Esophagus squamous epithelium (tissue), 5 donors: ENCODE results near the gene DRG2. TPM values are rescaled to one million over a fixed set of nuclear protein-coding genes. Genes with fewer than 3 reads are reported as not detected.

Source experiments
- DNase-seq: peaks from one replicate; lab custom pipeline; 2025; lab: John Stamatoyannopoulos, UW
- H3K27ac ChIP-seq, 4 donors: fragments of 200-600 bp; sonication (generic); one replicate each; pipeline ENCODE4 v1.5.1; 2016 to 2019; ENCODE audit warnings: mild to moderate bottlenecking in 1 of 4
- H3K27me3 ChIP-seq, 4 donors: fragments of 200-600 bp; sonication (generic); 1 replicate in 3 of 4; 2 replicates in 1 of 4; pipeline versions ENCODE4 v1.5.1 to v1.6.0; 2017 to 2021; ENCODE audit warnings: antibody characterized with exemption in 1 of 4
- H3K36me3 ChIP-seq, 3 donors: fragments of 200-600 bp; sonication (generic); one replicate each; pipeline ENCODE4 v1.5.1; 2016 to 2019
- H3K4me1 ChIP-seq, 3 donors: fragments of 200-600 bp; sonication (generic); one replicate each; pipeline ENCODE4 v1.5.1; 2017 to 2019
- H3K4me3 ChIP-seq, 4 donors: fragments of 200-600 bp; sonication (generic); 1 replicate in 3 of 4; 2 replicates in 1 of 4; pipeline ENCODE4 v1.5.1; 2016 to 2019; ENCODE audit warnings: mild to moderate bottlenecking in 2 of 4, moderate library complexity in 1 of 4
- H3K9me3 ChIP-seq, 3 donors: fragments of 200-600 bp; sonication (generic); one replicate each; pipeline ENCODE4 v1.5.1; 2016 to 2019
- POLR2A ChIP-seq, 4 donors: fragments of 450-650 bp; IDR thresholded peaks; one replicate each; pipeline ENCODE4 v1.6.1; 2017; ENCODE audit warnings: antibody characterized with exemption in 4 of 4, mild to moderate bottlenecking in 4 of 4, moderate library complexity in 3 of 4
- WGBS, 2 donors: methylation state at CpG; one replicate each; pipeline ENCODE4 v1.1.5; 2018; 5-methylcytosine and 5-hydroxymethylcytosine counted together
- intact Hi-C: fragments of 100-400 bp; cut with DNase I; formaldehyde crosslinking; loops from one replicate; pipeline ENCODE4 v1.15.0; 2022
- total RNA-seq, 4 donors: library from RNA; depleted of rRNA; stranded (reverse); fragments of >200 nt; gene quantifications; one replicate each; pipeline ENCODE4 v1.1.0, GENCODE V29; 2016
- TF ChIP-seq, protein P1 (sequence below), 6 experiments: fragments of 450-650 bp in 4 of 6; fragments of 200-600 bp in 2 of 6; sonication (generic) in 2 of 6; IDR thresholded peaks; one replicate each; pipeline ENCODE4 v1.5.1; 2016 to 2019; ENCODE audit warnings: antibody characterized with exemption in 6 of 6, mild to moderate bottlenecking in 4 of 6, moderate library complexity in 4 of 6
- donor health status: DM: yes; HTN: yes; CAD: no.

DRG2 gene
- total RNA-seq, 4 donors from 2014 or later = 31.8 to 45.4 (median 37.9) TPM

GRCh38 chr17:18074566-18075272 is 13.0 kb upstream of the DRG2 start:
- Histone ChIP-seq H3K27ac (no peak overlapping the region), H3K9me3 (no peaks in the 10 kb centered on the region), H3K4me1 (peaks cover 0 to 8% (median 0%) of the 10 kb centered on the region in 3 donors), H3K27me3 (peaks cover 0 to 11% (median 0%) of the 10 kb centered on the region in 4 donors), H3K4me3 (no peak overlapping the region), H3K36me3 (no peaks in the 10 kb centered on the region)
- 77 to 79% methylated on average over 6 of the region's 6 CpGs for WGBS, 2 donors
- TF ChIP-seq, protein P1, sequence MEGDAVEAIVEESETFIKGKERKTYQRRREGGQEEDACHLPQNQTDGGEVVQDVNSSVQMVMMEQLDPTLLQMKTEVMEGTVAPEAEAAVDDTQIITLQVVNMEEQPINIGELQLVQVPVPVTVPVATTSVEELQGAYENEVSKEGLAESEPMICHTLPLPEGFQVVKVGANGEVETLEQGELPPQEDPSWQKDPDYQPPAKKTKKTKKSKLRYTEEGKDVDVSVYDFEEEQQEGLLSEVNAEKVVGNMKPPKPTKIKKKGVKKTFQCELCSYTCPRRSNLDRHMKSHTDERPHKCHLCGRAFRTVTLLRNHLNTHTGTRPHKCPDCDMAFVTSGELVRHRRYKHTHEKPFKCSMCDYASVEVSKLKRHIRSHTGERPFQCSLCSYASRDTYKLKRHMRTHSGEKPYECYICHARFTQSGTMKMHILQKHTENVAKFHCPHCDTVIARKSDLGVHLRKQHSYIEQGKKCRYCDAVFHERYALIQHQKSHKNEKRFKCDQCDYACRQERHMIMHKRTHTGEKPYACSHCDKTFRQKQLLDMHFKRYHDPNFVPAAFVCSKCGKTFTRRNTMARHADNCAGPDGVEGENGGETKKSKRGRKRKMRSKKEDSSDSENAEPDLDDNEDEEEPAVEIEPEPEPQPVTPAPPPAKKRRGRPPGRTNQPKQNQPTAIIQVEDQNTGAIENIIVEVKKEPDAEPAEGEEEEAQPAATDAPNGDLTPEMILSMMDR (IDR thresholded peaks at IDR 0.05) = no peak
- TF ChIP-seq POLR2A (IDR thresholded peaks at IDR 0.05) = no peak
- DNase-seq = no peak
- intact Hi-C loops = no loop called here

- Histone ChIP-seq H3K4me3 (no peak overlapping the region), H3K27me3 (peaks cover 0 to 11% (median 0%) of the 10 kb centered on the region in 4 donors), H3K4me1 (no peaks in the 10 kb centered on the region), H3K27ac (no peak overlapping the region), H3K36me3 (no peaks in the 10 kb centered on the region), H3K9me3 (no peaks in the 10 kb centered on the region)
- intact Hi-C loops = no loop called here
- no peak for DNase-seq
- 53 to 65% methylated on average over 5 to 7 of the region's 7 CpGs for WGBS, 2 donors
- TF ChIP-seq POLR2A (IDR thresholded peaks at IDR 0.05) = no peak
- TF ChIP-seq, protein P1 (IDR thresholded peaks at IDR 0.05) = no peak
These were observed 10.8 kb upstream of the DRG2 start for GRCh38 chr17:18076936-18077335.

DNA sequence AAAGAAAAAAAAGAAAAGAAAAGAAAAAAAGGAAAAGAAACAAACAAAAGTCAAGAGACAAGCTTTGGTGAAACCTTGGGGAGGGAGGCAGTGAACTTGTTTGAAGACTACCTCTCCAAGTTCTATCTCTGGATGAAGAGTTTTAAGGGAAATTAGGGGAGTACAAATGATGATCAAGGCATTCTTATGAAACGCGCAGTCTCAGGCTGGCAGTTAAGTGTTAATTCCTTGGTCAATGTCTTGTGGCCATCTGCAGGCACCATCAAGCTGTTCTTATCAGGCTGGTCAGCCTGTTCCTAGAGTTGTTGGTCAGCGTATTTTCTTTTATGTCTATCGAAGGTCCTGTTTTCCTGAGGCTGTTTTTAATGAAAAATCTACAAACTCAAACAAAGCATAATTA is 8.2 kb upstream of the DRG2 start:
- WGBS, 2 donors = 67 to 71% methylated on average over 4 of the region's 4 CpGs
- Histone ChIP-seq H3K27me3 (peaks cover 0 to 11% (median 0%) of the 10 kb centered on the region in 4 donors), H3K27ac (no peak overlapping the region), H3K4me1 (no peaks in the 10 kb centered on the region), H3K4me3 (no peak overlapping the region), H3K36me3 (no peaks in the 10 kb centered on the region), H3K9me3 (no peaks in the 10 kb centered on the region)
- no peak for TF ChIP-seq POLR2A (IDR thresholded peaks at IDR 0.05)
- TF ChIP-seq, protein P1 (IDR thresholded peaks at IDR 0.05) = no peak
- no peak for DNase-seq
- intact Hi-C loops = no loop called here

GRCh38 chr17:18084256-18084655 is 3.5 kb upstream of the DRG2 start:
- Histone ChIP-seq H3K36me3 (no peaks in the 10 kb centered on the region), H3K4me1 (peaks cover 8 to 22% (median 15%) of the 10 kb centered on the region in 3 donors), H3K27me3 (no peaks in the 10 kb centered on the region), H3K27ac (no peak overlapping the region), H3K9me3 (no peaks in the 10 kb centered on the region), H3K4me3 (no peak overlapping the region)
- no peak for DNase-seq
- 79 to 88% methylated on average over 4 of the region's 4 CpGs for WGBS, 2 donors
- TF ChIP-seq, protein P1 (IDR thresholded peaks at IDR 0.05) = no peak
- TF ChIP-seq POLR2A (IDR thresholded peaks at IDR 0.05) = no peak
- intact Hi-C loops = no loop called here

GRCh38 chr17:18089613-18090012 is 1.9 kb downstream of the DRG2 start:
- Histone ChIP-seq H3K4me1 (peaks cover 11 to 35% (median 15%) of the 10 kb centered on the region in 3 donors), H3K36me3 (peaks cover 7 to 41% (median 8%) of the 10 kb centered on the region in 3 donors), H3K27ac (no peak overlapping the region), H3K4me3 (no peak overlapping the region), H3K27me3 (no peaks in the 10 kb centered on the region), H3K9me3 (no peaks in the 10 kb centered on the region)
- intact Hi-C loops = no loop called here
- no peak for DNase-seq
- TF ChIP-seq, protein P1 (IDR thresholded peaks at IDR 0.05) = no peak
- TF ChIP-seq POLR2A (IDR thresholded peaks at IDR 0.05) = no peak
- WGBS, 2 donors = 93 to 100% methylated on average over 2 of the region's 2 CpGs
